Fibroblast of lung (primary cell): ENCODE results near the gene MAGI2. TPM values are rescaled to one million over a fixed set of nuclear protein-coding genes. Genes with fewer than 3 reads are reported as not detected.

ENCODE experiments used
- DNase-seq, 2 donors: peaks; one replicate each; pipeline versions ENCODE4 v3.0.0 to v3.0.0-alpha.2; 2010; ENCODE audit warnings: low read depth in 2 of 2
- H2AFZ ChIP-seq: 2 replicates; pipeline ENCODE4 v1.5.1; 2012; ENCODE audit warnings: low read length, control low read depth, inconsistent platforms
- H3K27ac ChIP-seq: 2 replicates; pipeline ENCODE4 v1.5.1; 2011; ENCODE audit warnings: low read length, control low read depth; ENCODE audit not compliant: insufficient read depth
- H3K27me3 ChIP-seq: 2 replicates; pipeline ENCODE4 v1.5.1; 2011; ENCODE audit warnings: mild to moderate bottlenecking, low read length; ENCODE audit not compliant: control insufficient read depth, insufficient read depth
- H3K36me3 ChIP-seq: 2 replicates; pipeline ENCODE4 v1.5.1; 2011; ENCODE audit warnings: low read length; ENCODE audit not compliant: control insufficient read depth, insufficient read depth
- H3K4me1 ChIP-seq: 2 replicates; pipeline ENCODE4 v1.5.1; 2011; ENCODE audit warnings: low read length; ENCODE audit not compliant: control insufficient read depth, insufficient read depth; ENCODE audit errors: extremely low read depth
- H3K4me2 ChIP-seq: 2 replicates; pipeline ENCODE4 v1.5.1; 2011; ENCODE audit warnings: low read length, control low read depth; ENCODE audit not compliant: insufficient read depth; ENCODE audit errors: extremely low read depth
- H3K4me3 ChIP-seq, 4 experiments: fragments of 200-600 bp in 1 of 4; sonication (generic) in 1 of 4; replicated peaks in 1 of 4; 2 replicates each; pipeline ENCODE4 v1.5.1; 2011 to 2016; ENCODE audit warnings: low read length in 4 of 4, low read depth in 3 of 4, mild to moderate bottlenecking in 3 of 4, control low read depth in 2 of 4, inconsistent platforms in 1 of 4, mixed read lengths in 1 of 4; ENCODE audit not compliant: insufficient read depth in 1 of 4; ENCODE audit errors: control extremely low read depth in 1 of 4
- H3K79me2 ChIP-seq: 2 replicates; pipeline ENCODE4 v1.5.1; 2012; ENCODE audit warnings: mild to moderate bottlenecking, low read length, inconsistent platforms; ENCODE audit not compliant: control insufficient read depth, insufficient read depth
- H3K9ac ChIP-seq: 2 replicates; pipeline ENCODE4 v1.5.1; 2011; ENCODE audit warnings: mild to moderate bottlenecking, low read length, control low read depth; ENCODE audit not compliant: insufficient read depth
- H3K9me3 ChIP-seq: 2 replicates; pipeline ENCODE4 v1.5.1; 2012; ENCODE audit warnings: low read depth, low read length; ENCODE audit not compliant: control insufficient read depth, insufficient read depth
- H4K20me1 ChIP-seq: 2 replicates; pipeline ENCODE4 v1.5.1; 2011; ENCODE audit warnings: low read length; ENCODE audit not compliant: control insufficient read depth, insufficient read depth; ENCODE audit errors: extremely low read depth
- CTCF ChIP-seq, 2 donors: IDR thresholded peaks in 1 of 2; conservative IDR thresholded peaks in 1 of 2; 1 replicate in 1 of 2; 2 replicates in 1 of 2; pipeline ENCODE4 v1.5.1; 2011 to 2012; ENCODE audit warnings: low read length in 2 of 2, control low read depth in 1 of 2, inconsistent platforms in 1 of 2, low read depth in 1 of 2, mild to moderate bottlenecking in 1 of 2
- EZH2 ChIP-seq: IDR thresholded peaks from 2 replicates; pipeline ENCODE4 v1.5.1; 2012; ENCODE audit warnings: low read length, control low read depth, mild to moderate bottlenecking; ENCODE audit errors: missing control alignments
- polyA plus RNA-seq, 2 donors: library from polyadenylated mRNA; depleted of rRNA in 1 of 2; stranded (reverse) in 1 of 2; unstranded in 1 of 2; fragments of >200 nt; gene quantifications; 2 replicates each; pipeline ENCODE4 v1.2.1, GENCODE V29; 2011 to 2012; ENCODE audit warnings: missing spikeins in 1 of 2
- total RNA-seq: library from RNA; depleted of rRNA; stranded (reverse); fragments of >200 nt; gene quantifications from 2 replicates; pipeline ENCODE4 v1.2.1, GENCODE V29; 2014

Gene MAGI2
- total and polyA plus RNA-seq, 2 donors (not counting 1 experiment from before 2014, with no cell fraction given) = 1.8 to 17.0 TPM

DNA sequence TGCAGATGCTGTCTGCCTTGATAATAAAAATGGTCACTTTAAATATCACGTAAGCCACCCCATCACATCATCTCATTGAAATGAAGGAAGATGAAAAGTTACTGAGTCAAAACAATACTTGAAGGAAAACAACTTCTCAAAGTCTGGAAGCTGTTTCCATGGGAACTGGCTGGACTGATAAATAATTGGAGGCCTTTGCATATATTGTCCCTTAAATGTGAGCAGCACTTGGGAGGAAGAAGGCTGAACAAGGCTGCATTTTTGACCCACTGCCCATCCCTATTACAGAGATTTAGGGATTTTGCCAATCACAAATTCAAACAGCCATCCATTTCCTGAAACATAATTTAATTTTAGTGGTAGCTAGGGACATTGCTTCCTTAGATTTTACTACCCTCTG, 18.2 kb upstream of the MAGI2 start:
- Histone ChIP-seq H3K4me1 (no peaks in the 10 kb centered on the region), H3K9me3 (no peaks in the 10 kb centered on the region), H3K4me2 (no peak overlapping the region), H3K36me3 (peaks cover 4% of the 10 kb centered on the region), H3K27me3 (no peaks in the 10 kb centered on the region), H3K27ac (no peak overlapping the region), H3K9ac (no peak overlapping the region), H4K20me1 (no peaks in the 10 kb centered on the region), H3K79me2 (no peaks in the 10 kb centered on the region), H3K4me3 (no peak overlapping the region), H2AFZ (no peak overlapping the region)
- TF ChIP-seq CTCF (conservative IDR thresholded peaks at IDR 0.05 in 1 of 2, IDR thresholded peaks at IDR 0.05 in 1 of 2; ENCODE audit: low read depth in 1 of 2, low read length in 2 of 2) (no peak), EZH2 (no peak)
- DNase-seq = no peak

- no peak overlapping the region for H2AFZ ChIP-seq
- DNase-seq = peak in 1 of 2 donors; percentile 14
- H3K4me1 ChIP-seq = no peaks in the 10 kb centered on the region
- H3K4me3 ChIP-seq = no peak overlapping the region
- H3K4me2 ChIP-seq = no peak overlapping the region
- no peaks in the 10 kb centered on the region for H3K27me3 ChIP-seq
- H3K36me3 ChIP-seq = peaks cover 4% of the 10 kb centered on the region
- TF ChIP-seq EZH2 = no peak
- TF ChIP-seq CTCF (conservative IDR thresholded peaks at IDR 0.05 in 1 of 2, IDR thresholded peaks at IDR 0.05 in 1 of 2; ENCODE audit: low read depth in 1 of 2, low read length in 2 of 2) = no peak
- no peaks in the 10 kb centered on the region for H4K20me1 ChIP-seq
- H3K79me2 ChIP-seq = no peaks in the 10 kb centered on the region
- H3K27ac ChIP-seq = no peak overlapping the region
- no peak overlapping the region for H3K9ac ChIP-seq
- no peaks in the 10 kb centered on the region for H3K9me3 ChIP-seq
Observed at GRCh38 chr7:79471283-79471682, 17.8 kb upstream of the MAGI2 start.

DNA sequence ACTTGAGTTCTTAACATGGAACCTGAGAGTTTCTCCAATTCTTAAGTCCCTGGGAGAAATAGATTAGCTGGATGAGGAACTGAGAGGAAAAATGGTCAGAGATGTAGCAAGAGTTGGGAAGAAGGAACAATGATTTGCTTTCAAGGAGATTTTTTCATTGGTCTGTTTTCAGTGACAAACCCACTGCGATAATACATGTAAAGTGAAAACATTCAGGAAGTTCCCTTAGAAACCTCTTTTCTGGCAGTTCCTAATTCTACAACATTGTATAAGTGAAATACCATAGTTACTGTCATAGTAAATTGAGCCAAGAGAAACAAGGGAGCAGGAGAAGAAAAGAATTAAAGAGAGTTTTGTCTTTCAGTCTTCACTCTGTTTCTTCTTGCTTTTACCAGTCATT, 12.1 kb upstream of the MAGI2 start:
- H3K9ac ChIP-seq = no peak overlapping the region
- no peaks in the 10 kb centered on the region for H3K27me3 ChIP-seq
- no peaks in the 10 kb centered on the region for H3K9me3 ChIP-seq
- DNase-seq = no peak
- H3K79me2 ChIP-seq = peaks cover 2% of the 10 kb centered on the region
- H2AFZ ChIP-seq = no peak overlapping the region
- H3K4me1 ChIP-seq = no peaks in the 10 kb centered on the region
- H3K4me3 ChIP-seq = no peak overlapping the region
- H3K36me3 ChIP-seq = peaks cover 4% of the 10 kb centered on the region
- H3K4me2 ChIP-seq = no peak overlapping the region
- no peak overlapping the region for H3K27ac ChIP-seq
- H4K20me1 ChIP-seq = no peaks in the 10 kb centered on the region
- TF ChIP-seq EZH2 = no peak
- TF ChIP-seq CTCF (conservative IDR thresholded peaks at IDR 0.05 in 1 of 2, IDR thresholded peaks at IDR 0.05 in 1 of 2; ENCODE audit: low read depth in 1 of 2, low read length in 2 of 2) = no peak
